A673 (cell line): ENCODE results near the gene TMUB2.

ENCODE experiments used
- CTCF ChIP-seq: fragments of 300-800, 200-600 bp; sonication (generic); conservative IDR thresholded peaks from 2 replicates; pipeline ENCODE4 v1.5.1; 2017; ENCODE audit warnings: low read depth, mild to moderate bottlenecking, antibody characterized with exemption, low read length, moderate library complexity, mixed read lengths
- EZH2 ChIP-seq: fragments of 200-600 bp; sonication (generic); IDR thresholded peaks from 2 replicates; pipeline ENCODE4 v1.6.1; 2017; ENCODE audit warnings: borderline replicate concordance, low read depth, mild to moderate bottlenecking, mixed read lengths, antibody characterized with exemption, low read length; ENCODE audit not compliant: poor library complexity, severe bottlenecking

DNA sequence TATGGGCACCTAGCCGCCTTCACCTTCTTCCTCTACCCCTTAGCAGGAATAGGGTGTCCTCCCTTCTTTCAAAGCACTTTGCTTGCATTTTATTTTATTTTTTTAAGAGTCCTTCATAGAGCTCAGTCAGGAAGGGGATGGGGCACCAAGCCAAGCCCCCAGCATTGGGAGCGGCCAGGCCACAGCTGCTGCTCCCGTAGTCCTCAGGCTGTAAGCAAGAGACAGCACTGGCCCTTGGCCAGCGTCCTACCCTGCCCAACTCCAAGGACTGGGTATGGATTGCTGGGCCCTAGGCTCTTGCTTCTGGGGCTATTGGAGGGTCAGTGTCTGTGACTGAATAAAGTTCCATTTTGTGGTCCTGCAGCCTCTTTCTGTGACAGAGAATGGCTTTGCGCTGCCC lies 4.6 kb downstream of the TMUB2 start:
- TF ChIP-seq CTCF = no peak
- no peak for TF ChIP-seq EZH2
